Caco-2 (cell line): ENCODE results near the gene EHMT1. TPM values are rescaled to one million over a fixed set of nuclear protein-coding genes. Genes with fewer than 3 reads are reported as not detected.

Experiments
- BruUV-seq: library from RNA; stranded (reverse); fragments of 400-500 nt; replicated peaks from 2 replicates; lab custom pipeline; 2021; lab: Mats Ljungman, UMichigan
- CTCF ChIA-PET: fragments of 300-600 bp; sonication (Branson Sonifier 250); formaldehyde crosslinking; loops from one replicate; lab custom pipeline; 2022; ENCODE audit warnings: antibody characterized with exemption; lab: Charles Lee
- POLR2A ChIA-PET: fragments of 300-600 bp; sonication (Branson Sonifier 250); formaldehyde crosslinking; loops from one replicate; lab custom pipeline; 2022; ENCODE audit warnings: antibody characterized with exemption; lab: Charles Lee
- DNase-seq, 2 experiments: peaks; one replicate each; pipeline versions ENCODE4 v3.0.0 to v3.0.0-alpha.2; 2020 to 2022
- H3K27me3 ChIP-seq: replicated peaks from 2 replicates; pipeline ENCODE4 v1.6.0; 2011; ENCODE audit warnings: low read length; ENCODE audit not compliant: control insufficient read depth, insufficient read depth
- H3K36me3 ChIP-seq: 2 replicates; pipeline ENCODE4 v1.5.1; 2011; ENCODE audit warnings: low read length; ENCODE audit not compliant: control insufficient read depth, insufficient read depth
- H3K4me1 ChIP-seq: fragments of 250-450 bp; sonication (Bioruptor Pico); 2 replicates; pipeline ENCODE4 v1.5.1; 2020; ENCODE audit warnings: mild to moderate bottlenecking
- H3K4me3 ChIP-seq: 2 replicates; pipeline ENCODE4 v1.5.1; 2011; ENCODE audit warnings: low read depth, mild to moderate bottlenecking, control low read depth, low read length
- H3K9me3 ChIP-seq: fragments of 250-450 bp; sonication (Bioruptor Pico); 2 replicates; pipeline ENCODE4 v1.5.1; 2020; ENCODE audit warnings: mild to moderate bottlenecking, moderate library complexity
- H3K27ac Mint-ChIP-seq: one replicate; pipeline ENCODE4 v1.8.0; 2022; ENCODE audit warnings: mixed read lengths; ENCODE audit not compliant: unreplicated experiment
- H3K27me3 Mint-ChIP-seq: one replicate; pipeline ENCODE4 v1.8.0; 2022; ENCODE audit warnings: mixed read lengths; ENCODE audit not compliant: insufficient read depth, unreplicated experiment
- H3K36me3 Mint-ChIP-seq: one replicate; pipeline ENCODE4 v1.8.0; 2022; ENCODE audit warnings: mild to moderate bottlenecking, mixed read lengths; ENCODE audit not compliant: insufficient read depth, unreplicated experiment
- H3K4me1 Mint-ChIP-seq: one replicate; pipeline ENCODE4 v1.8.0; 2022; ENCODE audit warnings: low read depth, mixed read lengths; ENCODE audit not compliant: unreplicated experiment
- H3K4me3 Mint-ChIP-seq: one replicate; pipeline ENCODE4 v1.8.0; 2022; ENCODE audit warnings: mild to moderate bottlenecking, moderate library complexity, mixed read lengths; ENCODE audit not compliant: unreplicated experiment
- H3K9me3 Mint-ChIP-seq: one replicate; pipeline ENCODE4 v1.8.0; 2022; ENCODE audit warnings: mixed read lengths; ENCODE audit not compliant: unreplicated experiment
- CTCF ChIP-seq, 2 experiments: fragments of 200-600 bp in 1 of 2; IDR thresholded peaks; 1 replicate in 1 of 2; 2 replicates in 1 of 2; pipeline versions ENCODE4 v1.5.1 to v1.8.0; 2011 to 2022; ENCODE audit warnings: antibody characterized with exemption in 1 of 2, control low read depth in 1 of 2, inconsistent platforms in 1 of 2, low read depth in 1 of 2, low read length in 1 of 2, mild to moderate bottlenecking in 1 of 2, moderate library complexity in 1 of 2; ENCODE audit not compliant: insufficient read depth in 1 of 2, severe bottlenecking in 1 of 2, unreplicated experiment in 1 of 2
- intact Hi-C: fragments of 100-400 bp; cut with micrococcal nuclease; formaldehyde crosslinking; loops from one replicate; pipeline ENCODE4 v1.10.0; 2022; ENCODE audit not compliant: unreplicated experiment
- total RNA-seq: library from RNA; stranded (reverse); gene quantifications from 2 replicates; pipeline ENCODE4 v1.2.3, GENCODE V29; 2022

Gene EHMT1
- total RNA-seq, 1 experiment from 2014 or later, result 92.9 TPM

- DNase-seq, result peak in 1 of 2 experiments; percentile 14
- Histone ChIP-seq H3K9me3 (no peaks in the 10 kb centered on the region), H3K36me3 (peaks cover 1% of the 10 kb centered on the region; the same call in 1 of the 2 replicates), H3K27me3 (no peaks in the 10 kb centered on the region), H3K4me1 (no peaks in the 10 kb centered on the region), H3K4me3 (no peak overlapping the region)
- intact Hi-C loops, result no loop called here
- Mint-ChIP-seq H3K36me3 (peaks cover 51% of the 10 kb centered on the region), H3K27ac (no peak overlapping the region), H3K4me1 (no peaks in the 10 kb centered on the region), H3K4me3 (no peak overlapping the region), H3K27me3 (no peaks in the 10 kb centered on the region), H3K9me3 (no peaks in the 10 kb centered on the region)
- CTCF ChIA-PET, result no interaction called here
- TF ChIP-seq CTCF (IDR thresholded peaks at IDR 0.05; ENCODE audit: insufficient read depth in 1 of 2, low read depth in 1 of 2, low read length in 1 of 2, severe bottlenecking in 1 of 2, unreplicated experiment in 1 of 2), result no peak
- no TSS peak for BruUV-seq
- POLR2A ChIA-PET, result no interaction called here
Measured at GRCh38 chr9:137748741-137749140, 129.9 kb downstream of the EHMT1 start.

- BruUV-seq, result no TSS peak
- Histone ChIP-seq H3K4me1 (no peaks in the 10 kb centered on the region), H3K27me3 (no peaks in the 10 kb centered on the region), H3K36me3 (peaks cover 1% of the 10 kb centered on the region; the same call in 1 of the 2 replicates), H3K9me3 (no peaks in the 10 kb centered on the region), H3K4me3 (no peak overlapping the region)
- Mint-ChIP-seq H3K4me1 (no peaks in the 10 kb centered on the region), H3K9me3 (no peaks in the 10 kb centered on the region), H3K27ac (no peak overlapping the region), H3K36me3 (peaks cover 49% of the 10 kb centered on the region), H3K27me3 (no peaks in the 10 kb centered on the region), H3K4me3 (no peak overlapping the region)
- no peak for DNase-seq
- ChIA-PET CTCF (no interaction called here), POLR2A (no interaction called here)
- no peak for TF ChIP-seq CTCF (IDR thresholded peaks at IDR 0.05; ENCODE audit: insufficient read depth in 1 of 2, low read depth in 1 of 2, low read length in 1 of 2, severe bottlenecking in 1 of 2, unreplicated experiment in 1 of 2)
- intact Hi-C loops, result no loop called here
Measured at GRCh38 chr9:137749511-137749910, 130.7 kb downstream of the EHMT1 start.

- Mint-ChIP-seq H3K27me3 (no peaks in the 10 kb centered on the region), H3K9me3 (no peaks in the 10 kb centered on the region), H3K4me3 (no peak overlapping the region), H3K27ac (no peak overlapping the region), H3K36me3 (peaks cover 48% of the 10 kb centered on the region), H3K4me1 (no peaks in the 10 kb centered on the region)
- no peak for DNase-seq
- H3K27me3 ChIP-seq, result no peaks in the 10 kb centered on the region
- BruUV-seq, result no TSS peak
- no peaks in the 10 kb centered on the region for H3K4me1 ChIP-seq
- intact Hi-C loops, result no loop called here
- peaks cover 1% of the 10 kb centered on the region; the same call in 1 of the 2 replicates for H3K36me3 ChIP-seq
- TF ChIP-seq CTCF (IDR thresholded peaks at IDR 0.05; ENCODE audit: insufficient read depth in 1 of 2, low read depth in 1 of 2, low read length in 1 of 2, severe bottlenecking in 1 of 2, unreplicated experiment in 1 of 2), result no peak
- no peaks in the 10 kb centered on the region for H3K9me3 ChIP-seq
- ChIA-PET POLR2A (no interaction called here), CTCF (no interaction called here)
- H3K4me3 ChIP-seq, result no peak overlapping the region
Measured at GRCh38 chr9:137750007-137750406, 131.2 kb downstream of the EHMT1 start.
